Activated naive CD4-positive, alpha-beta T cell treated with anti-CD3 and anti-CD28 coated beads, Interleukin-2, amount 50 U/mL, for 72 hours (primary cell): ENCODE measurements around the gene RPL6. TPM values are rescaled to one million over a fixed set of nuclear protein-coding genes. Genes with fewer than 3 reads are reported as not detected.
"Not testable (repeated sequence)": the region's sequence is repeated elsewhere in the genome, so short reads cannot be mapped to it uniquely, and the experiment has no call there.

Source experiments
- ATAC-seq, 2 donors: fragments of 150-1000 bp; cut with Tn5 transposase; 2 replicates each; pipeline ENCODE4 v1.10.0; 2021; ENCODE audit warnings: mild to moderate bottlenecking in 2 of 2, moderate library complexity in 2 of 2
- DNase-seq, 2 donors: peaks; one replicate each; pipeline ENCODE4 v3.0.0; 2021 to 2022; ENCODE audit warnings: low spot score in 2 of 2
- H3K27ac Mint-ChIP-seq, 2 donors: one replicate each; pipeline ENCODE4 v1.8.0; 2022; ENCODE audit warnings: mild to moderate bottlenecking in 2 of 2, mixed read lengths in 2 of 2
- H3K36me3 Mint-ChIP-seq, 2 donors: one replicate each; pipeline ENCODE4 v1.8.0; 2022; ENCODE audit warnings: mixed read lengths in 2 of 2
- H3K9me3 Mint-ChIP-seq, 2 donors: one replicate each; pipeline ENCODE4 v1.8.0; 2022; ENCODE audit warnings: mixed read lengths in 2 of 2
- total RNA-seq, 2 donors: library from RNA; stranded (reverse); gene quantifications; one replicate each; pipeline ENCODE4 v1.2.3, GENCODE V29; 2022

Gene RPL6
- total RNA-seq, 2 donors from 2014 or later = 1,565 to 2,604 TPM

DNA sequence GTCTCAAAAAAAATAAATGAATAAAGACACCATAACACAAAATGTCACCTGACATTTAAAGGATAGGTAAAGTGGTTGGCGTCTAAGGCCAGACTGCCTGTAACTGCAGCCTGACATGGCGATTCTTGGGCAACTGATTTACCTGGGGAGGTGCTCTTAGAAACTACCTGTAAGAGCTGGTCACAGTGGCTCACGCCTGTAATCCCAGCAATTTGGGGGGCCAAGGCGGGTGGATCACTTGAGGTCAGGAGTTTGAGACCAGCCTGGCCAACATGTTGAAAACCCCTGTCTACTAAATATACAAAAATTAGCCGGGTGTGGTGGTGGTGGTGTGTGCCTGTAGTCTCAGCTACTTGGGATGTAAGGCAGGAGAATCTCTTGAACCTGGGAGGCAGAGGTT lies 8.4 kb downstream of the RPL6 start:
- ATAC-seq (peak in 1 of 2 donors; percentile 18), DNase-seq (no peak)
- Mint-ChIP-seq H3K36me3 (peaks cover 6 to 12% of the 10 kb centered on the region in 2 donors), H3K9me3 (no peaks in the 10 kb centered on the region), H3K27ac (no peak overlapping the region)

DNA sequence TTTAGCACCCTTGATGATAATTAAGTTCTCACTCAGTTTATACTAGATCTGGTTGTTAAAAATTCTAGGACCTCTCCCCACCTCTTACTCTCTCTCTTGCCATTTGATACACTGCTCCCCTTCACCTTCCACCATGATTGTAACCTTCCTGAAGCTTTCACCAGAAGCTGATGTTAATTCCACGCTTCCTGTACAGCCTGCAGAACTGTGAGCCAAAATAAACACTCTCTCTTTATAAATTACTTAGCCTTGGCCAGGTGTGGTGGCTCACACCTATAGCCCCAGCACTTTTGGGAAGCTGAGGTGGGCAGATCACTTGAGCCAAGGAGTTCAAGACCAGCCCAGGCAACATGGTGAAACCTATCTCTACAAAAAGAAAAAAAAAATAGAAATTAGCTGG lies 16.1 kb downstream of the RPL6 start:
- H3K9me3 Mint-ChIP-seq = no peaks in the 10 kb centered on the region
- ATAC-seq (no peak), DNase-seq (no peak)
- no peak overlapping the region for H3K27ac Mint-ChIP-seq
- H3K36me3 Mint-ChIP-seq = no peaks in the 10 kb centered on the region

DNA sequence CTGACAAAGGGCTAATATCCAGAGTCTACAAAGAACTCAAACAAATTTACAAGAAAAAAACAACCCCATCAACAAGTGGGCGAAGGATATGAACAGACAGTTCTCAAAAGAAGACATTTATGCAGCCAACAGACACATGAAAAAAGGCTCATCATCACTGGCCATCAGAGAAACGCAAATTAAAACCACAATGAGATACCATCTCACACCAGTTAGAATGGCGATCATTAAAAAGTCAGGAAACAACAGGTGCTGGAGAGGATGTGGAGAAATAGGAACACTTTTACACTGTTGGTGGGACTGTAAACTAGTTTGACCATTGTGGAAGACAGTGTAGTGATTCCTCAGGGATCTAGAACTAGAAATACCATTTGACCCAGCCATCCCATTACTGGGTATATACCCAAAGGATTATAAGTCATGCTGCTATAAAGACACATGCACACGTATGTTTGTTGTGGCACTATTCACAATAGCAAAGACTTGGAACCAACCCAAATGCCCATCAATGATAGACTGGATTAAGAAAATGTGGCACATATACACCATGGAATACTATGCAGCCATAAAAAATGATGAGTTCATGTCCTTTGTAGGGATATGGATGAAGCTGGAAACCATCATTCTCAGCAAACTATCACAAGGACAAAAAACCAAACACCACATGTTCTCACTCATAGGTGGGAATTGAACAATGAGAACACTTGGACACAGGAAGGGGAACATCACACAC lies 19.3 kb downstream of the RPL6 start:
- H3K36me3 Mint-ChIP-seq, DNase-seq, H3K9me3 Mint-ChIP-seq, H3K27ac Mint-ChIP-seq, ATAC-seq: not testable (repeated sequence)

DNA sequence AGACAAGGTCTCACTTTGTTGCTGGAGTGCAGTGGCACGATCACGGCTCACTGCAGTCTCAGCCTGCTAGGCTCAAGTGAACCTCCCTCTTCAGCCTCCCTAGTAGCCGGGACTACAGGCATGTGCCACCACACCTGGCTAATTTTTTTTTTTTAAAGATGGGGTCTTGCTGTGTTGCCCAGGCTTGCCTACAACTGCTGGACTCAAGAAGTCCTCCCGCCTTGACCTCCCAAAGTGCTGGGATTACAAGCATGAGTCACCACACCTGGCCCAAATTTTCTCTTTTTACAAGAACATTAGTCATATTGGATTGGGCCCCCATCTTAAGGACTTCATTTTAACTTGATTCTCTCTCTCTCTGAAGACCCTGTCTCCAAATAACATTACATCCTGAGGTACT lies 20.2 kb downstream of the RPL6 start:
- DNase-seq = no peak
- Mint-ChIP-seq H3K9me3 (no peaks in the 10 kb centered on the region), H3K36me3 (no peaks in the 10 kb centered on the region), H3K27ac (no peak overlapping the region)
- ATAC-seq = no peak

DNA sequence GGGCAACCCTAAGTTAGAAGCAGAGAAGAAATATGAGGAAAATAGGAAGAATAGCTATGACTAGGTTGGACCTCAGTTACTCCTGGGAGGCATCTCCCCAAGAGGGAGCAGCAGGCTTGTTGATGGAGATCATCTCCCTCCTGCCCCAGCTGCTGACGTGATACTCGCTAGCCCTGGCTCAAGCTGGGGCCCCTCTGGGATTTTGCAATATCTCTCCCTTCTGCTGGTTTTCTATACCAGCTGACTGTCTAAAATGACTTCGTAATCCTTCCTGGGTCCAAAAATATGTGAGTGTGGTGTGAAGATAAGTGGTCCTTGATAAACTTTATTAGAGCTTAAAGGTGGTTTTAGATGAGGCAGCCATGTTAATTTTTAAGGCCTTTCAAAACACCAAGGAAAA lies 22.7 kb downstream of the RPL6 start:
- ATAC-seq (no peak), DNase-seq (no peak)
- H3K9me3 Mint-ChIP-seq = no peaks in the 10 kb centered on the region
- peak overlapping the region; percentile 57 to 95 for H3K27ac Mint-ChIP-seq
- no peaks in the 10 kb centered on the region for H3K36me3 Mint-ChIP-seq

DNA sequence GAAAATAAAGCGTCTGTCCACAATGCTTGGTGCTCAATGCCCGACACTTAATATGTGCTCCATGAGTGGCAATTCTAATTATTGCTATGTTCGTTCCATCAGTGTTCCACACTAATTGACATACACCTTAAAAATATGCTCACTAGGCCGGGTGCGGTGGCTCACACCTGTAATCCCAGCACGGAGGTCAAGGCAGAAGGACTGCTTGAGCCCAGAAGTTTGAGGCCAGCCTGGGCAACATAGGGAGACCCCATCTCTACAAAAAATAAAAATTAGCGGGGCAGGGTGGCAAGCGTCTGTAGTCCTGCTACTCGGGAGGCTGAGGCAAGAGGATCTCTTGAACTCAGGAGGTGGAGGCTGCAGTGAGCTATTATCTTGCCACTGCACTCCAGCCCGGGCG lies 26.5 kb downstream of the RPL6 start:
- ATAC-seq = no peak
- H3K27ac Mint-ChIP-seq = peak overlapping the region; percentile 68 to 87
- peaks cover 9 to 12% of the 10 kb centered on the region in 2 donors for H3K36me3 Mint-ChIP-seq

DNA sequence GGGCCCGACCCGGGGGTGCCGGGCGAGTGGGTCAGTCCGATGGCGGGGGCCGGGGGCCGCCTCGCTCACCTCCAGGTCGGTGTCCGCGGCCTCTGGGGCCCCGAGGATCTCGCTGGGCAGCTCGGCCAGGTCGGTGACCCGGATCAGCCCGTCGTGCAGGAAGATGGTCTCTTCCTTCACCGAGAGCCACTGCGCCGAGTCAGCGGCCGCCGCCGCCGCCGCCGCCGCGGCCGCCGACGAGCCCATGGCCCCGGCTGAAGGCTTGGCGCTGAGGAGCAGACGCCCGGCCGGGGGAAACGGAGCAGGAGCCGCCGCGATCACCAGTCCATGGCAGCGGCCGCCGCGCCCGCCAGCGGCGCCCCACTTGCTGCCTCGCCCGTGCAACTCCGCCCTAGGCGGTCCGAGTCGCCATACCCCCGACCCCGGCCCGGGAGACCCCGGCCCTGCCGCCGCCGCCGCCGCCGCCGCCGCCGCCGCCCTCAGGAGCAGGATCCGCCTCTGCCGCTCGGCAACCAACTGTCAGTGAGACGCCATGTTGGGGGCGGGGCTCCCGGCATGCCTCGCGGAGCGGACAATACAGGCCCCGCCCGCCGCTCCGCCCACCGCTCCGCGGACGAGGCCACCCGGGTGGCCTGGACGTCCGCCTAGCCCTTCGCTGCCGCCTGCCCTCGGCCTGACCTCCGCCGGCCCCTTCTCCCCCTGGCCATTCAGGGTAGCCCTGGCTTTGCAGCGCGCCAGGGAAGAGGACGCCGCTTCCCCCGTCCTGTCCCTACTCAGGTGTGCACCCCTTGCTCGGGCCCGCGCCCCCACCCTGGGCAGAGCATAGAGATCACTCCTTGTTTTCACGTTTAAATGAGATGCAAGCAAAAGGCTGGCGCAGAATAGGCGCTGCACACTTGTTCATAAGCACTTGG lies 27.3 kb downstream of the RPL6 start, which contains the start of gene HECTD4:
HECTD4 (minus strand) TSS at position 549 of the 914 bp plus-strand sequence; CDS start at position 246, 303 bp downstream.
- ATAC-seq = peak; percentile 95 to 98
- Mint-ChIP-seq H3K27ac (peak within 1 kb of the TSS; percentile 89 to 99), H3K36me3 (peaks cover 9 to 12% of the 10 kb centered on the region in 2 donors), H3K9me3 (no peaks in the 10 kb centered on the region)
- peak; percentile 91 to 96 for DNase-seq

More for the DNA sequence above, 26.5 kb downstream of the RPL6 start:
- DNase-seq = peak in 1 of 2 donors; percentile 3
- no peaks in the 10 kb centered on the region for H3K9me3 Mint-ChIP-seq

DNA sequence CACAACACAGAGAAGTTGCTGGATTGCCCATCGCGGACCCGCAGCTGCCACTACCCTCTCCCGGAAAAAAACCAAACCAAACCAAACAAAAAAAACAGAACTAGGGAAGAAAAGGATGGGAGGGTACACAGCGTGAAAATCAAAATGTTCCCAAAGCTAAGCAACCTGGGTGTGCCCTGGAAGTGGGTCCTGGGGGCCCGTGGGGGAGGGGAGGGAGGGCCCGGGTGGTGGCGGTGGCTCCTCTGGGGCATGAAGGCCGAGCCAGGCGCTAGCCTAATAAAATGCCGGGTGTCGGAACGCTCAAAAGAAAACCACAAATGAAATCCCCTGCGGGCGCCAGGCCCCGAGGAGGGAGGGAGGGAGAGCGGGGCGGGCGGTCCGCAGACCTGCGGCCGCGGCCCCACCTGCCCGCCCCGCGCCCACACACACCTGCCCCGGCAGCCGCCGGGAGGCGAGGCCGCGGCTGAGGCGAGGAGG lies 28.0 kb downstream of the RPL6 start:
- DNase-seq = peak in 1 of 2 donors; percentile 46
- peak; percentile 34 to 44 for ATAC-seq
- Mint-ChIP-seq H3K9me3 (no peaks in the 10 kb centered on the region), H3K27ac (peak overlapping the region; percentile 89 to 99), H3K36me3 (peaks cover 9 to 12% of the 10 kb centered on the region in 2 donors)

DNA sequence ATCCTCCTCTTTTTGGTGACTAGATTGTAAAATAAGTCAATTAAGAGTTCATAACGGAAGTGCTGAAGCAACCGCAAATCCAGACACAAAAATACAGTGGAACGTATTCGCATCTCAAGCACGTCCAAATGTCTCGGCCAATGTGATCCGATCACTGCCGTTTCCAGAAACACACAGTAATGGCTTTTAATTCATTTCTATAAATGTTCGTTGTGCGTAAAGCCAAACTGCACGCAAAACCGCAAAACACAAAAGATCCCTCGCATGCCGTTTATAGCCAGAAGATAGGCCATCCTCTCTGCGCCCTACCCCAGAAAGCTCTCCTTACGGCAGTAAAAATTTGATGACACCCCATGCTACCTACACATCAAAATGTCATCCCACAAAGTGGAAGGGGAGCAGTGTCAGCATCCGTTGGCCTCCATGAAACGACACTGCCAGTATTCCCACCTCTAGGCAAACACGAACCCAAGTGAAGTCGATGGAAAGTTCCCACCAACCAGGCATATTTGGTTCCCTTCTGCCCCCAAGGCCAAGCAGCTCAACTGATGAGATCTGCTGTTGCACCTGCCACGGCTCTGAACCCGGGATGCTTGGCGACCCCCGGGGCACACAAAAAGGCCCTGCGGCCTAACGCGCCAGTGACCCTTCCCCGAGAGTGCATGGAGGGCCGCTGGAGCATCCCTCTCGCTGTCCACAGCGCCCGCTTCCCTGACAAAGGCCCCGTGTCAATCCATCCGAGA lies 28.6 kb downstream of the RPL6 start:
- peaks cover 9 to 12% of the 10 kb centered on the region in 2 donors for H3K36me3 Mint-ChIP-seq
- ATAC-seq = no peak
- no peaks in the 10 kb centered on the region for H3K9me3 Mint-ChIP-seq
- DNase-seq = no peak
- peak overlapping the region; percentile 89 to 99 for H3K27ac Mint-ChIP-seq

DNA sequence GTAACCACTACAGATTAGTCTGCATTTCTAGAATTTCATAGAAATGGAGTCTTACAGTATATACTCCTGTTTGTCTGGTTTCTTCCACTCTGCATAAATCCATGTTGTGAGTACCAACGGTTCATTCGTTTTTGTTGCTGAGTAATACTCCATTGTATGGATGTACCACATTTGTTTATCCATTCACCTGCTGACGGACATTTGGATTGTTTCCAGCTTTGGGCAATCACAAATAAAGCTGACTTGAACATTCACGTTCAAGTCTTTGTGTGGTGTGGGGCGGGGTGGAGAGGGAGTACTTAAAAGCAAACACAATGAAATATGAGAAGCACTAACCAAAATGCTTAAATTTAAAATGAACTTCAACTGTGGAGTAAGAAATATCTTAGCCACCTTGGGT lies 34.3 kb downstream of the RPL6 start:
- ATAC-seq (no peak), DNase-seq (no peak)
- Mint-ChIP-seq H3K36me3 (no peaks in the 10 kb centered on the region), H3K27ac (no peak overlapping the region), H3K9me3 (no peaks in the 10 kb centered on the region)

DNA sequence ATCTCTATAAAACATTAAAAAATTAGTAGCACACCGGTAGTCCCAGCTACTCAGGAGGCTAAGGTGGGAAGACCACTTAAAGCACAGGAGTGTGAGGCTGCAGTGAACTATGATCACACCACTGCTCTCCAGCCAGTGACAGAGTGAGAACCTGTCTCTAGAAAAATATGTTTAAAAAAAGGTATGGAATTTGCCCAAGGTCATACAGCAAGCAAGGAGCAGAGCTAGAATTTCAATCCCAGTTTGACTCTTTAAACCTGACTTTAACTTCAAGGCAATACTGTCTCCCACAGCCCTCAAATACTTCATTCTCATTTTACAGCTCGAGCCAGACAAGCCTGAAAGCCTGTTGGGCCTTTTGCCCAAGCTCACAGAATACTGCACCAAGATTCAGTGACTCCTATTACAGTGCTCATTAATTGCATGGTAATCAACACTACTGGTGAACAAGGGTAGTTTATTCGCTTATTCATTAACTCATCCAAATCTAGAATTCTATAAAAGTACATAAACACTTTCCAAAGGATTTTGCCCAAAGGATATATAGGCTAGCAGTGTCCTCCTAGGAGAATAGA lies 35.2 kb downstream of the RPL6 start:
- ATAC-seq = no peak
- H3K36me3 Mint-ChIP-seq = no peaks in the 10 kb centered on the region

DNA sequence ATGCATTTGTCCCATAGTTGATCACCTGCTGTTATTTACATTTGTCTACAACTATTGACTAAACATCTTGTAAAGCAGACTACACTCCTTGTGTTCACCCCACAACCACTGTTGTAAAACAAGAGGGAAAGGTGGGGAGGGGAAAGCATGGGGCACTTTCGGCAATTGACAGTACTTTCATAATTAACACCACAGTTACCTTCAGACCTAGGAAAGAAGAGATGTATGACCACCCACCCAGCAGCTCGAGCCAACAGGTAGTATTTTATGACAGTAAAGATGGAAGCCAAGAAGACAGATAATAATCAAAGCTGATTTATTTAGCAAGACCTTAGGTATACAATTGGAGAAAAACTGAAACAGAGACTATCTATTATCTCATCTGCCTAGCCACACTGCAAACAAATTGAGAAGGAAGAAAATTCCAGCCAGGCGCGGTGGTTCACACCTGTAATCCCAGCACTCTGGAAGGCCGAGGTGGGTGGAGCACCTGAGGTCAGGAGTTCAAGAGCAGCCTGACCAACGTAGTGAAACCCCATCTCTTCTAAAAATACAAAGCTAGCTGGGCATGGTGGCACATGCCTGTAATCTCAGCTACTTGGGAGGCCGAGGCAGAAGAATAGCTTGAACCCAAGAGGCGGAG lies 38.4 kb downstream of the RPL6 start:
- no peaks in the 10 kb centered on the region for H3K36me3 Mint-ChIP-seq
- DNase-seq (no peak), ATAC-seq (no peak)
- no peak overlapping the region for H3K27ac Mint-ChIP-seq
- H3K9me3 Mint-ChIP-seq = no peaks in the 10 kb centered on the region

More for the DNA sequence above, 35.2 kb downstream of the RPL6 start:
- DNase-seq = no peak
- Mint-ChIP-seq H3K9me3 (no peaks in the 10 kb centered on the region), H3K27ac (no peak overlapping the region)

DNA sequence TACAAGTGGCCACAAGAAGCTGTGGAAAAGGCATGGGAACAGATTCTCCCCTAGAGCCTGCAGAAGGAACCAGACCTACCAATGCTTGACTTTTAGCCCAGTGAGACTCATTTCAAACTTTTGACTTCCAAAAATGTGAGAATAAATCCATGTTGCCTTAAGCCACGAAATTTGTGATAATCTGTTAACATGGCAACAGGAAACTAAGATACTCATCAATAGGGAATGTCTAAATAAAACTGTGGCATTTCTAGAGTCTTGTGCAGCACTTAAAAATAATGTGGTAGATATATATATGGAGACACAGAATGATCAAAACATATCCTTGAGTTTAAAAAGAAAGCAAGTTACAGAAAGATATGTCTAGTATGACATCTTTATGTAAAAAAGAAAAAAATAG lies 39.2 kb downstream of the RPL6 start:
- DNase-seq = no peak
- H3K27ac Mint-ChIP-seq = no peak overlapping the region
- no peaks in the 10 kb centered on the region for H3K36me3 Mint-ChIP-seq
- ATAC-seq = no peak
- no peaks in the 10 kb centered on the region for H3K9me3 Mint-ChIP-seq

DNA sequence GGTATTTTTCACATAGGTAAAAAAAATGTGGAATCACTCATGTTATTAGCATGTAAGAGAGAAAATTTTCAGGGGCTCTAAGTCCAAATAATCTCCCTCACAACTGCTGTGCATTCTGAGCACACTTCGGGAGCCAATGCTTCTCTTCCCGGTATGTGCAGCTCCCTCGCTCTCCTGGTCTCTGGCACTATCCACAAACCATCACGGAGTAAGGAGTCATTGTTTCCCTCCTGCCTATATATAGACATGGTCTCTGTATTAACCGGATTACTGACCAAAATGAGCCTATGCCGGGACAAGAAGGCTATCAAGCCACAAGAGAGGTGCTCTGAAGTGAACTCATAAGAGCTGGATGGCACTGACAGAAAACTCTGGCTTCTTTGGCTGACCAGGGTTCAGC lies 40.5 kb downstream of the RPL6 start:
- no peak overlapping the region for H3K27ac Mint-ChIP-seq

DNA sequence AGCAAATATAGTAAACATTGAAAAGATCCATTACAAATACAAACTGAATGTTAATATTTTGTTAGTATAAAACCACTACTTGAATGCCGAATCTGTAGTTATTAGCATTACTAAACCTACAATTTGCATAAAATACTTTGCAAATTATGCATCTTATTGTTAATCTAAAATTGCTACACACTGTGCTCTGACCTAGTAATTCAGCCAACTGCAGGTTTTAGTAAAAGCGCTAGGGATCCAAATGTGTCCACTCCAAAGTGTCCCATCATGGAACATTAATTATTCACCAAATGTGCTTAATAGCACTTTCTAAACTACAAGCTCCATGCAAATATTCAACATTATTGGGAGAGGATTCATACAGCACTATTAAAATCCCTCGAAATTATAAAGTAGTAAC lies 41.4 kb downstream of the RPL6 start:
- Mint-ChIP-seq H3K9me3 (no peaks in the 10 kb centered on the region), H3K27ac (no peak overlapping the region), H3K36me3 (no peaks in the 10 kb centered on the region)
- no peak for ATAC-seq
- DNase-seq = no peak

More for the DNA sequence above, 40.5 kb downstream of the RPL6 start:
- DNase-seq = no peak
- no peaks in the 10 kb centered on the region for H3K36me3 Mint-ChIP-seq
- H3K9me3 Mint-ChIP-seq = no peaks in the 10 kb centered on the region
- no peak for ATAC-seq

DNA sequence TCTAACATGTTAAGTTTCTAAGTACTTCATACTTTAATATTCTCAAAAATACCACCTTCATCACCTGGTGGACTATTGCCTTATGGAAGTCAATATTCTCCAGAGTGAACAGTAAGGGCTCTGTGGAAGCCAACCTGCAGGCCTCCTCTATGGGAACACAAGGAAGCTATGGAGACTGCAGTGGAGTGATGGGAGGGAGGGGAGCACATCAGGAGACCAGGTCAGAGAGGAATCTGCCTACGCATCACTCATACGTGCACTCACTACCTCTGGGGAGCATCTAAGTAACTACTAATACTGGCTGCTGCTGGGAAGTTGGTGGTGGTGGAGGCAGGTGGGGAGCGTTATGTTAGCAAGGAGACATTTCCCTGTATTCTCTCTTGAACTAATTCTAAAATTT lies 47.1 kb downstream of the RPL6 start:
- ATAC-seq = no peak
- no peaks in the 10 kb centered on the region for H3K9me3 Mint-ChIP-seq
- no peak overlapping the region for H3K27ac Mint-ChIP-seq
- no peak for DNase-seq
- no peaks in the 10 kb centered on the region for H3K36me3 Mint-ChIP-seq
